ENCODE results near the gene TMC1.

Gene TMC1

GRCh38 chr9:72873456-72873855 is 352.0 kb downstream of the TMC1 start:
- Histone ChIP-seq H4K91ac (ENCODE audit: low read length) (no peak overlapping the region), H3K18ac (ENCODE audit: low read depth in 1 of 2, low read length in 2 of 2) (no peak overlapping the region), H3K79me1 (replicated peaks; ENCODE audit: low read length, poor library complexity, severe bottlenecking) (no peaks in the 10 kb centered on the region), H3K36me3 (ENCODE audit: control insufficient read depth in 1 of 2, insufficient read depth in 2 of 2, low read depth in 1 of 2, low read length in 2 of 2) (no peaks in the 10 kb centered on the region), H2AK5ac (ENCODE audit: low read length, severe bottlenecking) (no peak overlapping the region), H3K14ac (ENCODE audit: low read length in 2 of 2) (no peak overlapping the region), H2BK120ac (ENCODE audit: low read depth, low read length) (no peak overlapping the region), H2BK5ac (ENCODE audit: low read depth, low read length, poor library complexity, severe bottlenecking) (no peak overlapping the region), H2BK15ac (ENCODE audit: low read depth, poor library complexity, severe bottlenecking) (no peak overlapping the region), H3K9me3 (ENCODE audit: control insufficient read depth, low read length) (no peaks in the 10 kb centered on the region), H3K27ac (ENCODE audit: low read length, poor library complexity, severe bottlenecking) (no peak overlapping the region), H2AFZ (ENCODE audit: low read depth, low read length) (no peak overlapping the region), H3K4me3 (ENCODE audit: insufficient read depth in 1 of 2, low read depth in 1 of 2, low read length in 2 of 2) (no peak overlapping the region), H3K4me2 (ENCODE audit: low read length, poor library complexity, severe bottlenecking) (no peak overlapping the region), H4K8ac (ENCODE audit: low read length) (no peak overlapping the region), H2BK12ac (ENCODE audit: low read length in 2 of 2) (no peak overlapping the region), H3K4ac (ENCODE audit: low read depth in 1 of 2, low read length in 2 of 2) (no peak overlapping the region), H3K9ac (ENCODE audit: low read length) (no peak overlapping the region), H3K27me3 (ENCODE audit: control insufficient read depth in 1 of 2, insufficient read depth in 1 of 2, low read length in 2 of 2) (no peaks in the 10 kb centered on the region), H3K4me1 (ENCODE audit: control insufficient read depth, insufficient read depth, low read depth, low read length) (no peaks in the 10 kb centered on the region), H3K23ac (ENCODE audit: low read length in 2 of 2) (no peak overlapping the region)
- DNase-seq, result no peak
- no CpG with 5 or more reads among the region's 1 CpG for WGBS

GRCh38 chr9:72874344-72874743 is 352.9 kb downstream of the TMC1 start:
- H2BK5ac ChIP-seq (ENCODE audit: low read depth, low read length, poor library complexity, severe bottlenecking), result no peak overlapping the region
- H3K4me1 ChIP-seq (ENCODE audit: control insufficient read depth, insufficient read depth, low read depth, low read length), result no peaks in the 10 kb centered on the region
- no peak overlapping the region for H2AFZ ChIP-seq (ENCODE audit: low read depth, low read length)
- H3K4me2 ChIP-seq (ENCODE audit: low read length, poor library complexity, severe bottlenecking), result no peak overlapping the region
- H2BK15ac ChIP-seq (ENCODE audit: low read depth, poor library complexity, severe bottlenecking), result no peak overlapping the region
- H3K27me3 ChIP-seq (ENCODE audit: control insufficient read depth in 1 of 2, insufficient read depth in 1 of 2, low read length in 2 of 2), result no peaks in the 10 kb centered on the region
- H2AK5ac ChIP-seq (ENCODE audit: low read length, severe bottlenecking), result no peak overlapping the region
- no peak overlapping the region for H3K27ac ChIP-seq (ENCODE audit: low read length, poor library complexity, severe bottlenecking)
- H3K36me3 ChIP-seq (ENCODE audit: control insufficient read depth in 1 of 2, insufficient read depth in 2 of 2, low read depth in 1 of 2, low read length in 2 of 2), result no peaks in the 10 kb centered on the region
- H3K4me3 ChIP-seq (ENCODE audit: insufficient read depth in 1 of 2, low read depth in 1 of 2, low read length in 2 of 2), result no peak overlapping the region
- H2BK12ac ChIP-seq (ENCODE audit: low read length in 2 of 2), result no peak overlapping the region
- no peak overlapping the region for H3K23ac ChIP-seq (ENCODE audit: low read length in 2 of 2)
- H3K9me3 ChIP-seq (ENCODE audit: control insufficient read depth, low read length), result no peaks in the 10 kb centered on the region
- H3K18ac ChIP-seq (ENCODE audit: low read depth in 1 of 2, low read length in 2 of 2), result no peak overlapping the region
- H2BK120ac ChIP-seq (ENCODE audit: low read depth, low read length), result no peak overlapping the region
- no peaks in the 10 kb centered on the region for H3K79me1 ChIP-seq (replicated peaks; ENCODE audit: low read length, poor library complexity, severe bottlenecking)
- H4K91ac ChIP-seq (ENCODE audit: low read length), result no peak overlapping the region
- H3K9ac ChIP-seq (ENCODE audit: low read length), result no peak overlapping the region
- no peak overlapping the region for H3K4ac ChIP-seq (ENCODE audit: low read depth in 1 of 2, low read length in 2 of 2)
- DNase-seq, result no peak
- WGBS, result 100% methylated on average over 2 of the region's 2 CpGs
- H3K14ac ChIP-seq (ENCODE audit: low read length in 2 of 2), result no peak overlapping the region
- H4K8ac ChIP-seq (ENCODE audit: low read length), result no peak overlapping the region

GRCh38 chr9:72875221-72875620 is 353.8 kb downstream of the TMC1 start:
- Histone ChIP-seq H2AFZ (ENCODE audit: low read depth, low read length) (no peak overlapping the region), H3K36me3 (ENCODE audit: control insufficient read depth in 1 of 2, insufficient read depth in 2 of 2, low read depth in 1 of 2, low read length in 2 of 2) (no peaks in the 10 kb centered on the region), H3K79me1 (replicated peaks; ENCODE audit: low read length, poor library complexity, severe bottlenecking) (no peaks in the 10 kb centered on the region), H3K27me3 (ENCODE audit: control insufficient read depth in 1 of 2, insufficient read depth in 1 of 2, low read length in 2 of 2) (no peaks in the 10 kb centered on the region), H3K4me1 (ENCODE audit: control insufficient read depth, insufficient read depth, low read depth, low read length) (no peaks in the 10 kb centered on the region), H3K4me3 (ENCODE audit: insufficient read depth in 1 of 2, low read depth in 1 of 2, low read length in 2 of 2) (no peak overlapping the region), H4K91ac (ENCODE audit: low read length) (no peak overlapping the region), H3K23ac (ENCODE audit: low read length in 2 of 2) (no peak overlapping the region), H2BK5ac (ENCODE audit: low read depth, low read length, poor library complexity, severe bottlenecking) (no peak overlapping the region), H3K4ac (ENCODE audit: low read depth in 1 of 2, low read length in 2 of 2) (no peak overlapping the region), H3K9ac (ENCODE audit: low read length) (no peak overlapping the region), H3K18ac (ENCODE audit: low read depth in 1 of 2, low read length in 2 of 2) (no peak overlapping the region), H4K8ac (ENCODE audit: low read length) (no peak overlapping the region), H3K27ac (ENCODE audit: low read length, poor library complexity, severe bottlenecking) (no peak overlapping the region), H2AK5ac (ENCODE audit: low read length, severe bottlenecking) (no peak overlapping the region), H3K14ac (ENCODE audit: low read length in 2 of 2) (no peak overlapping the region), H2BK12ac (ENCODE audit: low read length in 2 of 2) (no peak overlapping the region), H3K4me2 (ENCODE audit: low read length, poor library complexity, severe bottlenecking) (no peak overlapping the region), H2BK15ac (ENCODE audit: low read depth, poor library complexity, severe bottlenecking) (no peak overlapping the region), H3K9me3 (ENCODE audit: control insufficient read depth, low read length) (no peaks in the 10 kb centered on the region), H2BK120ac (ENCODE audit: low read depth, low read length) (no peak overlapping the region)
- no peak for DNase-seq

- no peaks in the 10 kb centered on the region for H3K9me3 ChIP-seq (ENCODE audit: control insufficient read depth, low read length)
- no peak overlapping the region for H3K14ac ChIP-seq (ENCODE audit: low read length in 2 of 2)
- H2BK12ac ChIP-seq (ENCODE audit: low read length in 2 of 2), result no peak overlapping the region
- DNase-seq, result no peak
- no peak overlapping the region for H3K4me2 ChIP-seq (ENCODE audit: low read length, poor library complexity, severe bottlenecking)
- H4K91ac ChIP-seq (ENCODE audit: low read length), result no peak overlapping the region
- no peak overlapping the region for H2AFZ ChIP-seq (ENCODE audit: low read depth, low read length)
- no peak overlapping the region for H2AK5ac ChIP-seq (ENCODE audit: low read length, severe bottlenecking)
- H3K27ac ChIP-seq (ENCODE audit: low read length, poor library complexity, severe bottlenecking), result no peak overlapping the region
- H3K9ac ChIP-seq (ENCODE audit: low read length), result no peak overlapping the region
- H2BK15ac ChIP-seq (ENCODE audit: low read depth, poor library complexity, severe bottlenecking), result no peak overlapping the region
- no peaks in the 10 kb centered on the region for H3K36me3 ChIP-seq (ENCODE audit: control insufficient read depth in 1 of 2, insufficient read depth in 2 of 2, low read depth in 1 of 2, low read length in 2 of 2)
- 74% methylated on average over 1 of the region's 2 CpGs for WGBS
- H2BK5ac ChIP-seq (ENCODE audit: low read depth, low read length, poor library complexity, severe bottlenecking), result no peak overlapping the region
- peaks cover 0 to 6% of the 10 kb centered on the region in 2 experiments for H3K27me3 ChIP-seq (ENCODE audit: control insufficient read depth in 1 of 2, insufficient read depth in 1 of 2, low read length in 2 of 2)
- no peak overlapping the region for H2BK120ac ChIP-seq (ENCODE audit: low read depth, low read length)
- H3K4me3 ChIP-seq (ENCODE audit: insufficient read depth in 1 of 2, low read depth in 1 of 2, low read length in 2 of 2), result no peak overlapping the region
- no peaks in the 10 kb centered on the region for H3K79me1 ChIP-seq (replicated peaks; ENCODE audit: low read length, poor library complexity, severe bottlenecking)
- H3K23ac ChIP-seq (ENCODE audit: low read length in 2 of 2), result no peak overlapping the region
- H3K18ac ChIP-seq (ENCODE audit: low read depth in 1 of 2, low read length in 2 of 2), result no peak overlapping the region
- H3K4ac ChIP-seq (ENCODE audit: low read depth in 1 of 2, low read length in 2 of 2), result no peak overlapping the region
- H4K8ac ChIP-seq (ENCODE audit: low read length), result no peak overlapping the region
- no peaks in the 10 kb centered on the region for H3K4me1 ChIP-seq (ENCODE audit: control insufficient read depth, insufficient read depth, low read depth, low read length)
These were observed 359.4 kb downstream of the TMC1 start for GRCh38 chr9:72880821-72881220.

Data from mesenchymal stem cell (in vitro differentiated cells and primary cell).